CD4-positive, alpha-beta T cell treated with Interleukin-15 for 4 hours (primary cell): Measurements from ENCODE around the gene SLC2A8.
A peak's percentile ranks its signal among the peaks of the same experiment; 100 is the strongest.

Source experiments
- DNase-seq: peaks from one replicate; pipeline ENCODE4 v3.0.0-alpha.2; 2020; ENCODE audit warnings: low spot score

SLC2A8 gene

GRCh38 chr9:127403507-127404192 is 6.7 kb downstream of the SLC2A8 start:
- no peak for DNase-seq

- no peak for DNase-seq
Measured at GRCh38 chr9:127404631-127405030, 7.7 kb downstream of the SLC2A8 start.

GRCh38 chr9:127405344-127406125 is 8.6 kb downstream of the SLC2A8 start:
- no peak for DNase-seq

GRCh38 chr9:127406799-127407491 is 10.0 kb downstream of the SLC2A8 start:
- DNase-seq, result no peak

GRCh38 chr9:127407492-127407843 is 10.5 kb downstream of the SLC2A8 start:
- DNase-seq, result no peak

- DNase-seq, result no peak
Measured at GRCh38 chr9:127411122-127411521, 14.2 kb downstream of the SLC2A8 start.

GRCh38 chr9:127415141-127415540 is 18.2 kb downstream of the SLC2A8 start:
- DNase-seq, result no peak

- DNase-seq, result no peak
Measured at GRCh38 chr9:127415657-127416056, 18.7 kb downstream of the SLC2A8 start.

- no peak for DNase-seq
Measured at GRCh38 chr9:127417131-127418036, 20.4 kb downstream of the SLC2A8 start.

- DNase-seq, result peak; percentile 38
Measured at GRCh38 chr9:127418037-127418471, 21.1 kb downstream of the SLC2A8 start.

- DNase-seq, result no peak
Measured at GRCh38 chr9:127419348-127419747, 22.4 kb downstream of the SLC2A8 start.

- no peak for DNase-seq
Measured at GRCh38 chr9:127421057-127421456, 24.1 kb downstream of the SLC2A8 start.

GRCh38 chr9:127422133-127422782 is 25.3 kb downstream of the SLC2A8 start:
- DNase-seq, result no peak

- no peak for DNase-seq
Measured at GRCh38 chr9:127422787-127423186, 25.8 kb downstream of the SLC2A8 start.

- DNase-seq, result no peak
Measured at GRCh38 chr9:127423476-127423933, 26.5 kb downstream of the SLC2A8 start.

GRCh38 chr9:127423934-127424675 is 27.1 kb downstream of the SLC2A8 start, which contains the start of gene ZNF79:
TSS of gene ZNF79 (plus strand) at chr9:127424382. CDS start at chr9:127424788, 406 bp downstream.
- peak; percentile 87 for DNase-seq

- DNase-seq, result peak; percentile 25
Measured at GRCh38 chr9:127424676-127424999, 27.7 kb downstream of the SLC2A8 start.

- DNase-seq, result no peak
Measured at GRCh38 chr9:127426756-127427155, 29.8 kb downstream of the SLC2A8 start.

- no peak for DNase-seq
Measured at GRCh38 chr9:127428348-127428747, 31.4 kb downstream of the SLC2A8 start.

GRCh38 chr9:127430415-127430814 is 33.4 kb downstream of the SLC2A8 start:
- DNase-seq, result no peak
